ENCODE data around the gene AASDHPPT. TPM values are rescaled to one million over a fixed set of nuclear protein-coding genes. Genes with fewer than 3 reads are reported as not detected.

The AASDHPPT gene
- total RNA-seq, 1 experiment from 2014 or later = 47.1 TPM

DNA sequence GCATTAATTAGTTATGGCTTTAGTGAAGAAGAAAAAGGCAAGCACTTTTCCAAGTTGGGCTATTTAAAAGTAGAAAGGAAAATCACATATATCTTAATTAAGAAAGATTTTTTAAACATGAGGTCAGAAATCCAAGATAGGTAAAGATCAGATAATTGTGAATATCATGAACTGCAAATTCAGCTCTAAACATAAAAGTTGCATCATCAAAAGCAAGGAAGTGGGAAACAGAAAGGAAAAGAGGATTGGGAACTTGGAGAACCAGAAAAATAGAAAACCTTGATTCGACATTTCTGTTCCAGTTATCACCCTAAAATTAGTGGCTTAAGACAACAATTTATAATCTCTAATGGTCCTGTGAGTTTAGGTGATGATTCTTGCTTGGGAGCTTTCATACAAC is 17.8 kb upstream of the AASDHPPT start:
- no peaks in the 10 kb centered on the region for H3K79me2 ChIP-seq (ENCODE audit: insufficient read depth, low read length)
- no peak overlapping the region for H4K91ac ChIP-seq (ENCODE audit: insufficient read length, low read depth, low read length)
- H3K18ac ChIP-seq (ENCODE audit: insufficient read length, low read depth, low read length) = no peak overlapping the region
- H3K9ac ChIP-seq (ENCODE audit: extremely low read depth, insufficient read length, low read length) = no peak overlapping the region
- H3K4me2 ChIP-seq (ENCODE audit: insufficient read depth, insufficient read length, low read length) = no peak overlapping the region
- H3K4ac ChIP-seq (ENCODE audit: low read depth, low read length) = no peak overlapping the region
- H2AK5ac ChIP-seq (ENCODE audit: insufficient read length, low read length) = no peak overlapping the region
- no peak overlapping the region for H2BK20ac ChIP-seq (ENCODE audit: low read depth, low read length, poor library complexity, severe bottlenecking)
- no peaks in the 10 kb centered on the region for H3K79me1 ChIP-seq (ENCODE audit: insufficient read depth, low read depth, low read length, poor library complexity, severe bottlenecking)
- DNase-seq = no peak
- no peak overlapping the region for H3K56ac ChIP-seq (ENCODE audit: insufficient read length, low read depth, low read length)
- H4K8ac ChIP-seq (replicated peaks; ENCODE audit: insufficient read length, low read depth, low read length) = no peak overlapping the region
- no peak overlapping the region for H2BK120ac ChIP-seq (ENCODE audit: low read depth, low read length, poor library complexity, severe bottlenecking)
- no peak overlapping the region for H2AFZ ChIP-seq (ENCODE audit: low read length)
- H3K23me2 ChIP-seq (ENCODE audit: insufficient read length, low read depth, low read length, poor library complexity, severe bottlenecking) = no peaks in the 10 kb centered on the region
- H3T11ph ChIP-seq (ENCODE audit: low read length) = no peak overlapping the region
- no peak overlapping the region for H3K14ac ChIP-seq (ENCODE audit: insufficient read depth, low read length)
- Mint-ChIP-seq H3K27ac (no peak overlapping the region; a peak in 1 of 7 replicates), H3K27me3 (ENCODE audit: low read depth) (no peaks in the 10 kb centered on the region), H3K9me3 (no peaks in the 10 kb centered on the region), H3K4me1 (peaks cover 13 to 14% of the 10 kb centered on the region in 2 experiments), H3K36me3 (ENCODE audit: insufficient read depth in 1 of 3, low read depth in 3 of 3) (peaks cover 2 to 6% (median 3%) of the 10 kb centered on the region in 3 experiments; a peak in 5 of 7 replicates), H3K4me3 (no peak overlapping the region)
- H3K23ac ChIP-seq (ENCODE audit: insufficient read length, low read depth, low read length) = no peak overlapping the region
- H3K27me3 ChIP-seq (ENCODE audit: insufficient read depth, low read length) = no peaks in the 10 kb centered on the region
- no peak overlapping the region for H4K5ac ChIP-seq (ENCODE audit: insufficient read length, low read depth, low read length)
- no peaks in the 10 kb centered on the region for H3K9me3 ChIP-seq (ENCODE audit: control insufficient read depth, low read depth, low read length)
- no peak overlapping the region for H3K27ac ChIP-seq (ENCODE audit: insufficient read length, low read depth, low read length)
- TF ChIP-seq, protein P1, sequence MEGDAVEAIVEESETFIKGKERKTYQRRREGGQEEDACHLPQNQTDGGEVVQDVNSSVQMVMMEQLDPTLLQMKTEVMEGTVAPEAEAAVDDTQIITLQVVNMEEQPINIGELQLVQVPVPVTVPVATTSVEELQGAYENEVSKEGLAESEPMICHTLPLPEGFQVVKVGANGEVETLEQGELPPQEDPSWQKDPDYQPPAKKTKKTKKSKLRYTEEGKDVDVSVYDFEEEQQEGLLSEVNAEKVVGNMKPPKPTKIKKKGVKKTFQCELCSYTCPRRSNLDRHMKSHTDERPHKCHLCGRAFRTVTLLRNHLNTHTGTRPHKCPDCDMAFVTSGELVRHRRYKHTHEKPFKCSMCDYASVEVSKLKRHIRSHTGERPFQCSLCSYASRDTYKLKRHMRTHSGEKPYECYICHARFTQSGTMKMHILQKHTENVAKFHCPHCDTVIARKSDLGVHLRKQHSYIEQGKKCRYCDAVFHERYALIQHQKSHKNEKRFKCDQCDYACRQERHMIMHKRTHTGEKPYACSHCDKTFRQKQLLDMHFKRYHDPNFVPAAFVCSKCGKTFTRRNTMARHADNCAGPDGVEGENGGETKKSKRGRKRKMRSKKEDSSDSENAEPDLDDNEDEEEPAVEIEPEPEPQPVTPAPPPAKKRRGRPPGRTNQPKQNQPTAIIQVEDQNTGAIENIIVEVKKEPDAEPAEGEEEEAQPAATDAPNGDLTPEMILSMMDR (conservative IDR thresholded peaks at IDR 0.05) = no peak
- no peaks in the 10 kb centered on the region for H4K20me1 ChIP-seq (ENCODE audit: control insufficient read depth, insufficient read depth, insufficient read length)
- WGBS (ENCODE audit: extremely low coverage, insufficient read length, low lambda C conversion rate) = no CpG with 5 or more reads among the region's 1 CpG
- peaks cover 2% of the 10 kb centered on the region; the same call in 1 of the 2 replicates for H3K4me1 ChIP-seq (ENCODE audit: insufficient read depth, low read length)
- H2BK12ac ChIP-seq (ENCODE audit: insufficient read length, low read depth, low read length) = no peak overlapping the region
- no peak overlapping the region for H2BK15ac ChIP-seq (ENCODE audit: low read depth, low read length)
- no peak overlapping the region for H2BK5ac ChIP-seq (ENCODE audit: insufficient read length, low read length)
